Activated CD4-positive, alpha-beta memory T cell treated with anti-CD3 and anti-CD28 coated beads for 36 hours (primary cell): ENCODE data around the gene FDPS. TPM values are rescaled to one million over a fixed set of nuclear protein-coding genes. Genes with fewer than 3 reads are reported as not detected.

Source experiments
- CTCF ChIA-PET: fragments of 350-600 bp; sonication (Branson Sonifier 250); formaldehyde crosslinking; loops from one replicate; lab custom pipeline; 2021; ENCODE audit warnings: antibody characterized with exemption, inconsistent platforms; lab: Charles Lee
- POLR2A ChIA-PET: fragments of 350-600 bp; sonication (Branson Sonifier 250); formaldehyde crosslinking; loops from one replicate; lab custom pipeline; 2021; ENCODE audit warnings: antibody characterized with exemption; lab: Charles Lee
- DNase-seq: peaks from one replicate; pipeline ENCODE4 v3.0.0-alpha.2; 2020
- H3K27ac Mint-ChIP-seq: one replicate; pipeline ENCODE4 v1.8.0; 2021; ENCODE audit warnings: mixed read lengths
- H3K27me3 Mint-ChIP-seq: one replicate; pipeline ENCODE4 v1.8.0; 2021; ENCODE audit warnings: mixed read lengths
- H3K36me3 Mint-ChIP-seq: one replicate; pipeline ENCODE4 v1.8.0; 2021; ENCODE audit warnings: mixed read lengths
- H3K4me1 Mint-ChIP-seq: one replicate; pipeline ENCODE4 v1.8.0; 2021; ENCODE audit warnings: low read depth, mixed read lengths
- H3K4me3 Mint-ChIP-seq: one replicate; pipeline ENCODE4 v1.8.0; 2021; ENCODE audit warnings: mild to moderate bottlenecking, mixed read lengths
- H3K9me3 Mint-ChIP-seq: one replicate; pipeline ENCODE4 v1.8.0; 2021; ENCODE audit warnings: mixed read lengths
- intact Hi-C: fragments of 100-400 bp; cut with micrococcal nuclease; formaldehyde crosslinking; loops from one replicate; pipeline ENCODE4 v1.15.1; 2023
- total RNA-seq, 2 experiments: library from RNA; stranded (reverse); gene quantifications; one replicate each; pipeline ENCODE4 v1.2.3, GENCODE V29; 2021

The FDPS gene
- 100 to 1,000 TPM; 378 to 395 TPM for total RNA-seq

- H3K9me3 Mint-ChIP-seq = no peaks in the 10 kb centered on the region
- POLR2A ChIA-PET = interaction anchor here (0.8 to 1.7 kb wide), 8 partner anchors 9 to 63 kb away, joined by 3 to 7 read pairs (median 5); partner anchors contain the start of genes CLK2, RUSC1 and SCAMP3
- intact Hi-C loops = loop anchor here (1.0 kb wide), 4 partner anchors 15 to 64 kb away; partner anchors contain the start of gene HCN3
- peaks cover 29% of the 10 kb centered on the region for H3K4me1 Mint-ChIP-seq
- CTCF ChIA-PET = interaction anchor here (0.7 to 3.0 kb wide), 9 partner anchors 15 to 84 kb away, joined by 3 to 36 read pairs (median 5); partner anchors contain the start of genes CLK2 and HCN3
- peak within 1 kb of the TSS; percentile 97 for H3K4me3 Mint-ChIP-seq
- peaks cover 37% of the 10 kb centered on the region for H3K36me3 Mint-ChIP-seq
- no peaks in the 10 kb centered on the region for H3K27me3 Mint-ChIP-seq
- peak; percentile 99 for DNase-seq
- H3K27ac Mint-ChIP-seq = peak within 1 kb of the TSS; percentile 99
These were observed at the start of gene FDPS for GRCh38 chr1:155308493-155309422. Gene FDPS, plus strand, starts transcription at chr1:155308866. Its CDS starts 924 bp downstream, at chr1:155309790.

DNA sequence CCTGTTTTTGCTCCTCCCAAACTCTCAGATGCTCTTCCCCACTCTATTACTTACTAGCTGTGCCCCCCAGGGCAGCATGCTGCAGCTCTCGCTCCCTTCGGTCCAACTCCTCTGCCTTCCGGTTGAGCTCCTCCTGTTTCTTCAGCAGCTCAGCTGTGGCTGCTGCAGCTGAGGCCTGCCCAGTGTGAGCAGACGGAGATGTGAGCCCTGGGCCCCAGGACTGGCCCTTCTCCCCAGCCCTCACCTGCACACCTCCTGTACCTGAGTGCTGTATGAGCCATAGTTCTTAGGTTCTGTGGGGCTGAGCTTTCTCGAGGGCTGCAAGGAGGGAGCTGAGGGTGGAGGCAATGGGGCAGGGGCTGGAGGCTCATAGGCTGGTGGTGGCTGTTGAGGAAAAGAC lies 48.4 kb upstream of the FDPS start:
- DNase-seq = no peak
- no peaks in the 10 kb centered on the region for H3K9me3 Mint-ChIP-seq
- ChIA-PET CTCF (interaction anchor here (1.1 to 5.6 kb wide), 5 partner anchors 10 to 67 kb away, joined by 3 to 90 read pairs (median 13); no protein-coding TSS in a partner anchor), POLR2A (interaction anchor here (1.0 to 1.2 kb wide), 2 partner anchors 15 to 52 kb away, joined by 3 to 5 read pairs; partner anchors contain the start of gene THBS3)
- intact Hi-C loops = no loop called here
- no peaks in the 10 kb centered on the region for H3K27me3 Mint-ChIP-seq
- H3K36me3 Mint-ChIP-seq = peaks cover 56% of the 10 kb centered on the region
- H3K4me3 Mint-ChIP-seq = peak overlapping the region; percentile 98
- H3K27ac Mint-ChIP-seq = peak overlapping the region; percentile 64
- H3K4me1 Mint-ChIP-seq = peaks cover 30% of the 10 kb centered on the region

- Mint-ChIP-seq H3K27ac (peak overlapping the region; percentile 88), H3K4me1 (peaks cover 24% of the 10 kb centered on the region), H3K4me3 (peak overlapping the region; percentile 98), H3K36me3 (peaks cover 66% of the 10 kb centered on the region), H3K27me3 (no peaks in the 10 kb centered on the region), H3K9me3 (no peaks in the 10 kb centered on the region)
- POLR2A ChIA-PET = interaction anchor here (0.7 to 2.1 kb wide), 11 partner anchors 9 to 68 kb away, joined by 3 to 14 read pairs (median 4); partner anchors contain the start of genes CLK2 and FDPS
- peak; percentile 52 for DNase-seq
- intact Hi-C loops = no loop called here
- CTCF ChIA-PET = interaction anchor here (1.2 to 5.6 kb wide), 7 partner anchors 11 to 63 kb away, joined by 4 to 90 read pairs (median 11); partner anchors contain the start of gene CLK2
These were observed 47.2 kb upstream of the FDPS start for GRCh38 chr1:155261493-155261851.

DNA sequence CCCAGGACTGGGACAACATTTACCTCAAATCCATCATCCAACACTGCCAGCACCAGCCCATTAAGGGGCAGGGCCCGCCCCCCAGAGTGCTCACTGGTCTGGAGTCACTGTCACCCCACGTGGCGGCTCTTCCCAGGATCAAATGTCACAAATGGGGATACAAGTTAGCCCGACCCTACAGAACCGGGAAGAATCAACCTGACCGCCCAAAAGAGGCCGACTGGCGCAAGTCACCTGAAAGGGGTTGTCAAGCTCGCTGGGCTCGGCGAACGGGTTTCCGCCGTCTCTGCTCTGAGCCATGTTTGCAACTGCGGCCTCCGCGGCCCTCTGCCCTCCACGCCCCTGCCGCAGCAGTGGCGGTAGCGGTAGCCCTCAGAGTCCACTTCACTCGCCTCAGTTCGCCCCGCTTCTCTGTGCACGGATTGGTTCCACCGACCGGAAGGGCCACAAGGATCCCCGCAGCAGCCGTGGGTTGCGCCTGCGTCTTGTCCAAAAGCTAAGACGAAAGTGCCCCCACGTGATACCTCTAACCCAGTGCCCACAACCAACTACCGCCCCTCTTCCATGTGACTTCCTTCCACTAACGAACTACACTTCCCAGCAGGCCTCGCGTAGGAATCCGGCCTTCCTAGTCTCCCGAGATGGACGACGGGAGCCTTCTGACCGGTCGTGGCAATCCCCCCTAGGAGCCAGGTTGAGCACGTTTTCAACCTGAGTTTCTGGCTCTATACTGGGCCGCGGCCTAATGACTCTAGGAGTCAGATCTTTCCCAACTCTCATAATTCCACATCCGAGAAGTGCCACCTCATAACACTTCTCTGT lies 46.6 kb upstream of the FDPS start, which contains the start of gene SCAMP3:
SCAMP3 (minus strand) TSS at position 509 of the 822 bp plus-strand sequence; CDS start at position 300, 209 bp downstream.
- DNase-seq = peak; percentile 94
- Mint-ChIP-seq H3K36me3 (peaks cover 68% of the 10 kb centered on the region), H3K4me1 (peaks cover 24% of the 10 kb centered on the region), H3K9me3 (no peaks in the 10 kb centered on the region), H3K27ac (peak within 1 kb of the TSS; percentile 88), H3K4me3 (peak within 1 kb of the TSS; percentile 98), H3K27me3 (no peaks in the 10 kb centered on the region)
- ChIA-PET CTCF (interaction anchor here (1.2 to 5.6 kb wide), 6 partner anchors 11 to 62 kb away, joined by 4 to 90 read pairs (median 8); partner anchors contain the start of gene CLK2), POLR2A (interaction anchor here (1.0 to 2.1 kb wide), 9 partner anchors 8 to 68 kb away, joined by 3 to 14 read pairs (median 5); partner anchors contain the start of genes CLK2 and FDPS)
- intact Hi-C loops = loop anchor here (1.0 kb wide), 5 partner anchors 11 to 300 kb away; partner anchors contain the start of genes ASH1L, CLK2 and HCN3

- peaks cover 72% of the 10 kb centered on the region for H3K36me3 Mint-ChIP-seq
- H3K27me3 Mint-ChIP-seq = no peaks in the 10 kb centered on the region
- DNase-seq = no peak
- H3K27ac Mint-ChIP-seq = peak overlapping the region; percentile 88
- POLR2A ChIA-PET = interaction anchor here (1.2 kb wide), 1 partner anchor 10 kb away, joined by 4 read pairs; the partner anchor contains the start of gene CLK2
- CTCF ChIA-PET = interaction anchor here (0.9 to 1.2 kb wide), 3 partner anchors 12 to 60 kb away, joined by 3 to 14 read pairs (median 6); no protein-coding TSS in a partner anchor
- H3K9me3 Mint-ChIP-seq = no peaks in the 10 kb centered on the region
- H3K4me1 Mint-ChIP-seq = peaks cover 24% of the 10 kb centered on the region
- no peak overlapping the region for H3K4me3 Mint-ChIP-seq
- intact Hi-C loops = no loop called here
These were observed 45.6 kb upstream of the FDPS start for GRCh38 chr1:155263067-155263466.

DNA sequence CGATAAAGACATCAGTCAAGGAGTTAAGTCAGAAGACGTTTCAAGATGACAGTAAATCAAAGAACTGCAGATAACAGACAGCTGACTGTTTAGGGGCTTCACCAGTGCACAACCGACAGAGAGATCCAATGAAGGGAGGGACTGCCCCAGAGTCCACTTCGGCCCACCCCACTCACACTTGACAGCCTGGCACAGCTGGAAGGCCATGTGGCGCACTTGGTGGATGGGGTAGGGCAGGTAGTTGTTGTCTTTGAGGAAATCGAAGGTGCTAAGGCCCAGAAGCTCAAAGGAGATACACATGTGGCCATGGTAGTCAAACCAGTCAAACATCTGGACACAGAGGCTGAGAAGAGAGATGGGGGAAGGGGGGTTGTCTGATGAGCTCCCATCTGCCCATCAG lies 42.1 kb upstream of the FDPS start:
- intact Hi-C loops = no loop called here
- H3K27me3 Mint-ChIP-seq = no peaks in the 10 kb centered on the region
- CTCF ChIA-PET = interaction anchor here (1.3 to 4.3 kb wide), 2 partner anchors 16 to 57 kb away, joined by 5 to 54 read pairs; no protein-coding TSS in a partner anchor
- H3K4me3 Mint-ChIP-seq = no peak overlapping the region
- DNase-seq = no peak
- peaks cover 80% of the 10 kb centered on the region for H3K36me3 Mint-ChIP-seq
- POLR2A ChIA-PET = interaction anchor here (0.6 kb wide), 1 partner anchor 223 kb away, joined by 3 read pairs; no protein-coding TSS in a partner anchor
- peaks cover 19% of the 10 kb centered on the region for H3K4me1 Mint-ChIP-seq
- H3K27ac Mint-ChIP-seq = no peak overlapping the region
- H3K9me3 Mint-ChIP-seq = no peaks in the 10 kb centered on the region

DNA sequence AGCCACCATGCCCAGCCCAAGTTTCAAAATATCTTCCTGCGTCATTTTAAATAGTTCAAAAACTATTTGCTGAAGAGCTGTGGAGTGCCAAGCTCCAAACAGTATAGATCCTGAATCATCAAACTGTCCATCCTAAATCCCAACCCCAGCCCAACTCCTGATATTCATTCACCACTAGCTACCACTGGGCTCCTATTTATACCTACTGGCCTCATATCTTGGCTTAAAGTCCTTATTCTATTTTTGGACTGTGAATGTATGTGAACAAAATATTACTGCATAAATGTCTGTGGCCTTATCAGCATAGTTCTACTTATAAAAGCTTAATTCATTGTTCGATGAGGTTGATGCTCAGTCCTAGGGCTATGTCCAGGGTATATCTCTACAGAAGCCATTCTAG lies 41.3 kb upstream of the FDPS start:
- Mint-ChIP-seq H3K27me3 (no peaks in the 10 kb centered on the region), H3K9me3 (no peaks in the 10 kb centered on the region), H3K36me3 (peaks cover 75% of the 10 kb centered on the region), H3K4me1 (peaks cover 23% of the 10 kb centered on the region), H3K27ac (no peak overlapping the region), H3K4me3 (no peak overlapping the region)
- POLR2A ChIA-PET = interaction anchor here (0.6 kb wide), 1 partner anchor 223 kb away, joined by 3 read pairs; no protein-coding TSS in a partner anchor
- CTCF ChIA-PET = interaction anchor here (0.7 to 4.3 kb wide), 3 partner anchors 17 to 55 kb away, joined by 3 to 54 read pairs (median 3); partner anchors contain the start of gene FDPS
- no peak for DNase-seq
- intact Hi-C loops = no loop called here

GRCh38 chr1:155268630-155269029 lies 40.0 kb upstream of the FDPS start:
- H3K36me3 Mint-ChIP-seq = peaks cover 68% of the 10 kb centered on the region
- DNase-seq = no peak
- CTCF ChIA-PET = interaction anchor here (0.9 kb wide), 1 partner anchor 55 kb away, joined by 3 read pairs; no protein-coding TSS in a partner anchor
- H3K4me1 Mint-ChIP-seq = peaks cover 25% of the 10 kb centered on the region
- H3K27ac Mint-ChIP-seq = no peak overlapping the region
- H3K27me3 Mint-ChIP-seq = no peaks in the 10 kb centered on the region
- POLR2A ChIA-PET = no interaction called here
- H3K9me3 Mint-ChIP-seq = no peaks in the 10 kb centered on the region
- intact Hi-C loops = no loop called here
- H3K4me3 Mint-ChIP-seq = no peak overlapping the region

GRCh38 chr1:155269381-155269780 lies 39.3 kb upstream of the FDPS start:
- Mint-ChIP-seq H3K27ac (no peak overlapping the region), H3K4me1 (peaks cover 29% of the 10 kb centered on the region), H3K4me3 (no peak overlapping the region), H3K27me3 (no peaks in the 10 kb centered on the region), H3K36me3 (peaks cover 64% of the 10 kb centered on the region), H3K9me3 (no peaks in the 10 kb centered on the region)
- no peak for DNase-seq
- ChIA-PET POLR2A (no interaction called here), CTCF (no interaction called here)
- intact Hi-C loops = no loop called here

- Mint-ChIP-seq H3K4me3 (peak overlapping the region; percentile 88), H3K27me3 (no peaks in the 10 kb centered on the region), H3K36me3 (peaks cover 36% of the 10 kb centered on the region), H3K4me1 (peaks cover 43% of the 10 kb centered on the region), H3K9me3 (no peaks in the 10 kb centered on the region), H3K27ac (peak overlapping the region; percentile 85)
- ChIA-PET POLR2A (interaction anchor here (0.6 to 2.5 kb wide), 10 partner anchors 9 to 584 kb away, joined by 3 to 14 read pairs (median 4); partner anchors contain the start of genes FDPS, GON4L and SCAMP3), CTCF (interaction anchor here (0.6 to 4.4 kb wide), 7 partner anchors 8 to 50 kb away, joined by 3 to 39 read pairs (median 6); partner anchors contain the start of genes FDPS and SCAMP3)
- intact Hi-C loops = loop anchor here (1.0 to 10.0 kb wide), 4 partner anchors 10 to 582 kb away; partner anchors contain the start of genes GON4L, SCAMP3 and SYT11
- no peak for DNase-seq
These were observed 36.0 kb upstream of the FDPS start for GRCh38 chr1:155272466-155273342.
